Lower lobe of right lung (tissue), 2 donors: ENCODE results near the gene LRP2. TPM values are rescaled to one million over a fixed set of nuclear protein-coding genes. Genes with fewer than 3 reads are reported as not detected.

Source experiments
- ATAC-seq, 2 donors: fragments of 200-7000 bp; cut with Tn5 transposase; one replicate each; pipeline ENCODE4 v1.9.1; 2020 to 2022; ENCODE audit warnings: mild to moderate bottlenecking in 2 of 2, moderate library complexity in 2 of 2
- DNase-seq: peaks from one replicate; pipeline ENCODE4 v3.0.0-alpha.2; 2020
- H3K27ac ChIP-seq: fragments of 200-600 bp; one replicate; pipeline ENCODE4 v1.8.0; 2022
- H3K27me3 ChIP-seq: fragments of 200-600 bp; one replicate; pipeline ENCODE4 v1.8.0; 2022; ENCODE audit warnings: low read depth
- H3K36me3 ChIP-seq: fragments of 200-600 bp; one replicate; pipeline ENCODE4 v1.8.0; 2022; ENCODE audit warnings: mild to moderate bottlenecking
- H3K4me1 ChIP-seq: fragments of 200-600 bp; one replicate; pipeline ENCODE4 v1.8.0; 2022
- H3K4me3 ChIP-seq: fragments of 200-600 bp; one replicate; pipeline ENCODE4 v1.8.0; 2022; ENCODE audit warnings: mild to moderate bottlenecking
- H3K9me3 ChIP-seq: fragments of 200-600 bp; one replicate; pipeline ENCODE4 v1.8.0; 2022
- CTCF ChIP-seq: fragments of 200-600 bp; IDR thresholded peaks from one replicate; pipeline ENCODE4 v1.8.0; 2022; ENCODE audit warnings: antibody characterized with exemption, mild to moderate bottlenecking
- intact Hi-C: fragments of 100-400 bp; cut with DNase I; formaldehyde crosslinking; loops from one replicate; pipeline ENCODE4 v1.11.0; 2022
- total RNA-seq: library from RNA; stranded (reverse); fragmentation: NEBNext Ultra II Directional; extraction: Animal tissue kit (Norgen Biotek cat#: 25700); gene quantifications from one replicate; pipeline ENCODE4 v1.2.1, GENCODE V29; 2021
- donor health status: DM: no; HTN: yes; CAD: no; lungs with severe emphysema.

Gene LRP2
- total RNA-seq, 1 donor from 2014 or later: 47.8 TPM

DNA sequence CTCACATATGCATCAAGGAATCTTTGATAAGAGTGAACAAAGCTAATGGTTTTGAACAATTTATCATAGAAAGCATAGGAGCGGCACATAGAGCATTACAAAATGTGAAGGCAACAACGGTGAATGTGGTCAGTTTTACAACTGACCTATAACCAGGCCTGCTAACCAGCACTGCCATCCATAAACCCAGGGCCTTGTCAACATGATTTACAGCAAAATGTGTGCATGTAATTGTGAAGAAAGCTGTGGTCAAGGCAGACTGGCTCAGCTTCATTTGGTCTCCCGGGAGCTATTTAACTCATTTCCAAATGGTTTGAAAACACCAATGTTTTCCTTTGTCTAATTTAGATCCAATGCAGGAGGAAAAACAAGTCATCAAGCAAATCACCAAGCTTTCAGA, 173.2 kb downstream of the LRP2 start:
- Histone ChIP-seq H3K9me3 (no peaks in the 10 kb centered on the region), H3K4me1 (no peaks in the 10 kb centered on the region), H3K27ac (no peak overlapping the region), H3K27me3 (no peaks in the 10 kb centered on the region), H3K4me3 (no peak overlapping the region), H3K36me3 (no peaks in the 10 kb centered on the region)
- ATAC-seq (no peak), DNase-seq (no peak)
- no peak for TF ChIP-seq CTCF
- intact Hi-C loops: no loop called here

DNA sequence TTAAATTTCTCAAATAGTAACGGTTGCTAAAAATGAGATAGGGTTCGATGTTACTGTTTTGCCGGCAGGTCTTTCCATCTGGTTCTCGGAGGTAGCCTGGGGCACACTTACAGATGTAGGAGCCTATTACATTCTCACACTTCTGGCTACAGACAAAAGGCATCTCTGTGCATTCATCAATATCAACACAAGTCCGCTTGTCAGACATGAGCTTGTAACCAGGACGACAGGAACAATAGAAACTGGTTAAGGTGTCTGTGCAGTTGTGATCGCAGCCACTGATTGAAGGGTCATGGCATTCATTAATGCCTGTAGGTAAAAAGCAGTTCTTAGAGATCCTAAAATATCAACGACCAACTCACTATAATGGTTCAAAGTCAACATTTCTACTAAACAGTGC, 176.6 kb downstream of the LRP2 start:
- intact Hi-C loops: no loop called here
- Histone ChIP-seq H3K9me3 (no peaks in the 10 kb centered on the region), H3K27me3 (no peaks in the 10 kb centered on the region), H3K4me1 (no peaks in the 10 kb centered on the region), H3K4me3 (no peak overlapping the region), H3K27ac (no peak overlapping the region), H3K36me3 (no peaks in the 10 kb centered on the region)
- DNase-seq (no peak), ATAC-seq (no peak)
- TF ChIP-seq CTCF: no peak

DNA sequence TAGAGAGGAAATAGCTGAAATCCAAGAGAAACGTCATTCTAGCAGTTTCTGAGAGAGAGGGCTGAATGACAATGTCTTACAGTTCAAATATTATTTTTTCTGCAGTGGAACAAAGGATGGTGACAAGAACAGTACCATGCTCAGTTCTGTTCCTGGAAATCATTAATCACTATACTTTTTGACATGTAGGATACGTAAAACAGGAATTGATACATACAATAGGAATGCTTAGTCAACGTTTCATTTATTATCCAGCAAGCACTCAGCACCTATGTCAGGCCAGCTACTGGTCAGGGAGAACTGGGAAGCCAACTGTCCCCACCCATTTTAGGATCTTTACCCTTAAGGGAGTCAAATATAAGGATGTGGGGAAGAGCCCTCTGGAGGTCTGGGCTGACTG, 178.3 kb downstream of the LRP2 start:
- DNase-seq: no peak
- no peak overlapping the region for H3K4me3 ChIP-seq
- intact Hi-C loops: no loop called here

DNA sequence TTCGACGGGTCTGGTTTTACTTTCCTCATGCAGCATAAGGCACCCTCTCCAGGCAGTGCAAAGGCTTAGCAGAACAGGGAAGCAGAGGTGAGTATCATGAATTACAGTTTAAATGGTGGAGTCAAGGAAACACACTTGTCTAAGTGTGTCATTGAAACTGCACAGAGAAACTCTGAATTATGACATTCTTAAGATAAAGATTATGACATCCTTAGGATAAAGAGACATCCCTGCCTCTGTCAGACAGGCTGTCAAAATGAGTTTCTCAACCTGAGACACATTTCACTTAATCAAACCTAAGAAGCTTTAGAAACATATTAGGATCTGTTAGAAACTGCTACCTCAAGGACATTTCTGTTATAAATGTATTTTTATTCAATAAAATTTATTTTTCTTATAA, 179.8 kb downstream of the LRP2 start:
- intact Hi-C loops: no loop called here
- H3K27ac ChIP-seq: no peak overlapping the region
- H3K36me3 ChIP-seq: no peaks in the 10 kb centered on the region
- ATAC-seq: no peak
- TF ChIP-seq CTCF: no peak
- H3K9me3 ChIP-seq: no peaks in the 10 kb centered on the region
- no peaks in the 10 kb centered on the region for H3K27me3 ChIP-seq
- no peak overlapping the region for H3K4me3 ChIP-seq
- no peaks in the 10 kb centered on the region for H3K4me1 ChIP-seq
- no peak for DNase-seq

More for the DNA sequence above, 178.3 kb downstream of the LRP2 start:
- no peaks in the 10 kb centered on the region for H3K4me1 ChIP-seq
- no peak overlapping the region for H3K27ac ChIP-seq
- H3K36me3 ChIP-seq: no peaks in the 10 kb centered on the region
- no peaks in the 10 kb centered on the region for H3K9me3 ChIP-seq
- ATAC-seq: no peak
- no peaks in the 10 kb centered on the region for H3K27me3 ChIP-seq
- no peak for TF ChIP-seq CTCF

DNA sequence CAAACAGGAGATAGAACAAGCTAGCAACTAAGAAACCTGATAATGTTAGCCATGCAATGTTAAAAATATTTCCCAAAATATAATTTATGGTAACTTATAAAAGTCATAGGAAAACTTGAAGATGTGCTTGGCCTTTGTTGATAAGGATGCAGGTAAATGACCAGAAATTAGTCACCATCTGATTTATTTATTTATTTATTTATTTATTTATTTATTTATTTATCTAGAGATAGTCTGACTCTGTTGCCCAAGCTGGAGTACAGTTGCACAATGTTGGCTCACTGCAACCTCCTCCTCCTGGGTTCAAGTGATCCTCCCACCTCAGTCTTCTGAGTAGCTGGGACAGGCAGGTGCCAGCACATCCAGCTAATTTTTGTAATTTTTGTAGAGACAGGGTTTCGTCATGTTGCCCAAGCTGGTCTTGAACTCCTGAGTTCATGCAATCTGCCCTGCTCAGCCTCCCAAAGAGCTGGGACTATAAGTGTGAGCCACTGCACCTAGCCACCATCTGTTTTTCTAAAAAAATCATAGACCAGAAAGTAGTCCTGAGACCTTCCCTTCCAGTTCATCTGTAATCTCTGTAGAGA, 183.4 kb downstream of the LRP2 start:
- no peak for TF ChIP-seq CTCF
- no peaks in the 10 kb centered on the region for H3K9me3 ChIP-seq
- intact Hi-C loops: no loop called here

GRCh38 chr2:169178364-169178763, 184.0 kb downstream of the LRP2 start:
- Histone ChIP-seq H3K27me3 (no peaks in the 10 kb centered on the region), H3K27ac (no peak overlapping the region), H3K4me3 (no peak overlapping the region), H3K4me1 (no peaks in the 10 kb centered on the region), H3K9me3 (no peaks in the 10 kb centered on the region), H3K36me3 (no peaks in the 10 kb centered on the region)
- TF ChIP-seq CTCF: no peak
- ATAC-seq (no peak), DNase-seq (no peak)
- intact Hi-C loops: no loop called here

More for the DNA sequence above, 183.4 kb downstream of the LRP2 start:
- DNase-seq: no peak
- Histone ChIP-seq H3K4me1 (no peaks in the 10 kb centered on the region), H3K36me3 (no peaks in the 10 kb centered on the region), H3K27ac (no peak overlapping the region), H3K4me3 (no peak overlapping the region), H3K27me3 (no peaks in the 10 kb centered on the region)
- ATAC-seq: no peak
